ENCODE measurements around the gene PFDN4.
"Not testable (repeated sequence)": the region's sequence is repeated elsewhere in the genome, so short reads cannot be mapped to it uniquely, and the experiment has no call there.

DNA sequence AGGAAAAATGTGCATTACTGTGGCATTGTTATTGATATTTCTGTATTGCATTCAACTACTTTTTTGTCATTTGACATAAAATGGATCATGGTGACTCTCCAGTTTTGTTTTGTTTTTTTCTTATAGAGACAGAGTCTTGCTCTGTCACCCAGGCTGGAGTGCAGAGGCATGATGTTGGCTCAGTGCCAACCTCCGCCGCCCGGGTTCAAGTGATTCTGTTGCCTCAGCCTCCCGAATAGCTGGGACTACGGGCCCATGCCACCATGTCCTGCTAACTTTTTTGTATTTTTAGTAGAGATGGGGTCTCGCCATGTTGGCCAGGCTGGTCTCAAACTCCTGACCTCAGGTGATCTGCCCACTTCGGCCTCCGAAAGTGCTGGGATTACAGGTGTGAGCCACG is 16.8 kb downstream of the PFDN4 start:
- TF ChIP-seq, protein P1, sequence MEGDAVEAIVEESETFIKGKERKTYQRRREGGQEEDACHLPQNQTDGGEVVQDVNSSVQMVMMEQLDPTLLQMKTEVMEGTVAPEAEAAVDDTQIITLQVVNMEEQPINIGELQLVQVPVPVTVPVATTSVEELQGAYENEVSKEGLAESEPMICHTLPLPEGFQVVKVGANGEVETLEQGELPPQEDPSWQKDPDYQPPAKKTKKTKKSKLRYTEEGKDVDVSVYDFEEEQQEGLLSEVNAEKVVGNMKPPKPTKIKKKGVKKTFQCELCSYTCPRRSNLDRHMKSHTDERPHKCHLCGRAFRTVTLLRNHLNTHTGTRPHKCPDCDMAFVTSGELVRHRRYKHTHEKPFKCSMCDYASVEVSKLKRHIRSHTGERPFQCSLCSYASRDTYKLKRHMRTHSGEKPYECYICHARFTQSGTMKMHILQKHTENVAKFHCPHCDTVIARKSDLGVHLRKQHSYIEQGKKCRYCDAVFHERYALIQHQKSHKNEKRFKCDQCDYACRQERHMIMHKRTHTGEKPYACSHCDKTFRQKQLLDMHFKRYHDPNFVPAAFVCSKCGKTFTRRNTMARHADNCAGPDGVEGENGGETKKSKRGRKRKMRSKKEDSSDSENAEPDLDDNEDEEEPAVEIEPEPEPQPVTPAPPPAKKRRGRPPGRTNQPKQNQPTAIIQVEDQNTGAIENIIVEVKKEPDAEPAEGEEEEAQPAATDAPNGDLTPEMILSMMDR (IDR thresholded peaks at IDR 0.05): not testable (repeated sequence)
- not testable (repeated sequence) for TF ChIP-seq ZFX (IDR thresholded peaks at IDR 0.05; ENCODE audit: borderline replicate concordance)
